GM12892 (cell line): Measurements from ENCODE around the gene NOTCH2.
"Not testable (repeated sequence)": the region's sequence is repeated elsewhere in the genome, so short reads cannot be mapped to it uniquely, and the experiment has no call there.

ENCODE experiments used
- POLR2A ChIP-seq: IDR thresholded peaks from 2 replicates; pipeline ENCODE4 v1.6.1; 2011; ENCODE audit warnings: low read depth, low read length, control low read depth
- POLR2AphosphoS5 ChIP-seq: IDR thresholded peaks from 2 replicates; pipeline ENCODE4 v1.6.1; 2011; ENCODE audit warnings: low read depth, low read length, control low read depth
- TAF1 ChIP-seq: IDR thresholded peaks from 2 replicates; pipeline ENCODE4 v1.6.1; 2011; ENCODE audit warnings: low read depth, mild to moderate bottlenecking, control low read depth, low read length, borderline replicate concordance

DNA sequence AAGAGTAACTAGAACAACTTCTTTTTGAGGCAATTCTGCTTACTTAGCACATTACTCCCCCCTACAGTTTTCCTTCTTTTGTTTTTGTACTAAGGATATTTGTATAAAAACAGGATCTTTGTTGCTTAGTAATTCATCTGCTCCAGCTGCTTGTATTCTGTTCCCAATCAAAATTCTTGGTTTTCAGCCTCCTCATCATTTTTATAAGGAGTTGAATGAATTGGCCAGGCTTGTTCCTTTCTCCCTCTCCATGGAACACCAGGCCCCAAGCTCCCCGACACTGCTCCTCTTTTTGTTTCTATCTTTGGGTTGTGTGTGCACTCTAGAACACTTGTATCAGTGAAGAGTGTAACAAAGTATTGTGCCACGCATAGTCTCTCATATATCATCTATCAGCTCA is 73.5 kb downstream of the NOTCH2 start:
- not testable (repeated sequence) for TF ChIP-seq POLR2AphosphoS5, POLR2A, TAF1
